HepG2 (cell line): Measurements from ENCODE around the gene PDGFD. TPM values are rescaled to one million over a fixed set of nuclear protein-coding genes. Genes with fewer than 3 reads are reported as not detected.

Source experiments
- DRAP1 ChIP-seq: IDR thresholded peaks from 2 replicates; pipeline ENCODE4 v1.6.1; 2016; ENCODE audit warnings: missing genetic modification reagents, missing compliant biosample characterization
- HNF1A ChIP-seq, 2 experiments: sonication (generic) in 1 of 2; formaldehyde crosslinking in 1 of 2; IDR thresholded peaks; 2 replicates each; pipeline versions ENCODE4 v1.4.0 to v1.6.1; 2016 to 2020; ENCODE audit warnings: borderline replicate concordance in 1 of 2, low read depth in 1 of 2, mild to moderate bottlenecking in 1 of 2, missing genetic modification reagents in 1 of 2
- HNRNPL ChIP-seq: fragments of 200-400 bp; formaldehyde crosslinking; IDR thresholded peaks from 2 replicates; pipeline ENCODE4 v1.6.1; 2017; ENCODE audit warnings: mild to moderate bottlenecking, low read depth, low read length
- JUN ChIP-seq: sonication (generic); formaldehyde crosslinking; IDR thresholded peaks from 2 replicates; pipeline ENCODE4 v1.4.0; 2020; ENCODE audit warnings: mild to moderate bottlenecking, missing genetic modification reagents
- KLF9 ChIP-seq: IDR thresholded peaks from 2 replicates; pipeline ENCODE4 v1.6.1; 2016; ENCODE audit warnings: low read depth
- MED8 ChIP-seq: sonication (generic); formaldehyde crosslinking; IDR thresholded peaks from 2 replicates; pipeline ENCODE4 v1.8.1; 2023; ENCODE audit warnings: mild to moderate bottlenecking, missing genetic modification reagents; ENCODE audit not compliant: insufficient replicate concordance
- MXD3 ChIP-seq: IDR thresholded peaks from 2 replicates; pipeline ENCODE4 v1.6.1; 2016; ENCODE audit warnings: mild to moderate bottlenecking, missing biosample characterization, missing genetic modification reagents
- POLR2AphosphoS5 ChIP-seq: IDR thresholded peaks from 2 replicates; pipeline ENCODE4 v1.6.1; 2012; ENCODE audit warnings: low read depth, low read length
- REXO4 ChIP-seq: sonication (generic); formaldehyde crosslinking; IDR thresholded peaks from 2 replicates; pipeline ENCODE4 v1.8.0; 2022; ENCODE audit warnings: missing genetic modification reagents, mild to moderate bottlenecking, borderline replicate concordance
- TRIM24 ChIP-seq: sonication (generic); formaldehyde crosslinking; IDR thresholded peaks from 2 replicates; pipeline ENCODE4 v1.8.0; 2022; ENCODE audit warnings: mild to moderate bottlenecking, missing genetic modification reagents
- ZNF24 ChIP-seq: fragments of 450-650 bp; IDR thresholded peaks from 2 replicates; pipeline ENCODE4 v1.6.1; 2017; ENCODE audit warnings: antibody characterized with exemption, mild to moderate bottlenecking
- ZNF761 ChIP-seq: sonication (generic); formaldehyde crosslinking; conservative IDR thresholded peaks from 2 replicates; pipeline ENCODE4 v1.4.0; 2020; ENCODE audit warnings: mild to moderate bottlenecking, missing genetic modification reagents
- ZNF773 ChIP-seq: sonication (generic); formaldehyde crosslinking; IDR thresholded peaks from 2 replicates; pipeline ENCODE4 v1.4.0; 2020; ENCODE audit warnings: missing genetic modification reagents, borderline replicate concordance
- ZNF776 ChIP-seq: sonication (generic); formaldehyde crosslinking; IDR thresholded peaks from 2 replicates; pipeline ENCODE4 v1.4.0; 2020; ENCODE audit warnings: mild to moderate bottlenecking, missing genetic modification reagents
- polyA plus RNA-seq, 8 experiments: library from polyadenylated mRNA; depleted of rRNA in 3 of 8; stranded (reverse) in 7 of 8; unstranded in 1 of 8; fragments of >200 nt; fragmentation: Illumina TruSeq in 4 of 8; extraction: Trizol in 4 of 8; gene quantifications; 2 replicates each; pipeline versions ENCODE4 v1.2.1 to v1.2.3, GENCODE V29; 2011 to 2016; ENCODE audit warnings: low read depth in 4 of 8, missing spikeins in 1 of 8, mixed read lengths in 1 of 8; ENCODE audit not compliant: insufficient read depth in 1 of 8
- total RNA-seq, 5 experiments: library from RNA; depleted of rRNA; stranded (reverse); fragments of >200 nt; fragmentation: Illumina TruSeq; extraction: Trizol; gene quantifications; 2 replicates each; pipeline ENCODE4 v1.2.3, GENCODE V29; 2016; ENCODE audit warnings: low read depth in 1 of 5

The PDGFD gene
- total and polyA plus RNA-seq, 2 of the 13 experiments (the other 11 are each of a cell fraction or from before 2014, with no cell fraction given), result 0.09 to 0.29 TPM

- no peak for TF ChIP-seq HNF1A (IDR thresholded peaks at IDR 0.05; ENCODE audit: low read depth)
- TF ChIP-seq HNF1A (CRISPR knock-in tag; IDR thresholded peaks at IDR 0.05; ENCODE audit: borderline replicate concordance), result no peak
- TF ChIP-seq REXO4, result no peak
- no peak for TF ChIP-seq DRAP1
- TF ChIP-seq TRIM24, result no peak
- TF ChIP-seq HNRNPL, result no peak
- TF ChIP-seq MED8, result no peak
- no peak for TF ChIP-seq ZNF24
- TF ChIP-seq ZNF761 (CRISPR knock-in tag), result no peak
- no peak for TF ChIP-seq POLR2AphosphoS5
- no peak for TF ChIP-seq ZNF773 (CRISPR knock-in tag)
- TF ChIP-seq ZNF776 (CRISPR knock-in tag), result no peak
- no peak for TF ChIP-seq MXD3 (CRISPR knock-in tag)
- no peak for TF ChIP-seq JUN (CRISPR knock-in tag)
- no peak for TF ChIP-seq KLF9 (CRISPR knock-in tag)
Observed at GRCh38 chr11:103883856-103884255, 280.1 kb downstream of the PDGFD start (continued).
